Measurements from ENCODE around the gene SSH2. TPM values are rescaled to one million over a fixed set of nuclear protein-coding genes. Genes with fewer than 3 reads are reported as not detected.
A peak's percentile ranks its signal among the peaks of the same experiment; 100 is the strongest.

Gene SSH2
- total and polyA plus RNA-seq, 2 of the 13 experiments (the other 11 are each of a cell fraction or from before 2014, with no cell fraction given): 6.0 to 6.4 TPM

DNA sequence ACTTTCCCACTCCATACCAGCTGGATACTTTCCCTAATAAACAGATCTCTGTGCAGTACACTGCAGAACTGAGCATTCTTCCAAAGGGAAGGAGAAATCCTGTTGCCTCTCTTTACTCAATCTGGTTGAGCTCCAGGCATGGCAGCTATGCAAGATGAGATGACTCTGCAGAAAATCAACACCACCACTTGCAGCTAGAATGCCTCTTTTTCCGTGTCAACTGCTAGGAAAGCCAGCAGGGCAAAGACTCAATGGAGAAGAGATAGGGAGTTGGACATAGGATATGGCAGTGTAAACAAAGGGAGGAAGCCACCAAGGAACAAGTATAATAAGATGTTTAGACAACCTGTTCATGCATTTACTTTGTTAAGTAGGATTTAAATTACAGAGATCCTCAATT is 266.9 kb downstream of the SSH2 start (continued):
- TF ChIP-seq, protein P1, sequence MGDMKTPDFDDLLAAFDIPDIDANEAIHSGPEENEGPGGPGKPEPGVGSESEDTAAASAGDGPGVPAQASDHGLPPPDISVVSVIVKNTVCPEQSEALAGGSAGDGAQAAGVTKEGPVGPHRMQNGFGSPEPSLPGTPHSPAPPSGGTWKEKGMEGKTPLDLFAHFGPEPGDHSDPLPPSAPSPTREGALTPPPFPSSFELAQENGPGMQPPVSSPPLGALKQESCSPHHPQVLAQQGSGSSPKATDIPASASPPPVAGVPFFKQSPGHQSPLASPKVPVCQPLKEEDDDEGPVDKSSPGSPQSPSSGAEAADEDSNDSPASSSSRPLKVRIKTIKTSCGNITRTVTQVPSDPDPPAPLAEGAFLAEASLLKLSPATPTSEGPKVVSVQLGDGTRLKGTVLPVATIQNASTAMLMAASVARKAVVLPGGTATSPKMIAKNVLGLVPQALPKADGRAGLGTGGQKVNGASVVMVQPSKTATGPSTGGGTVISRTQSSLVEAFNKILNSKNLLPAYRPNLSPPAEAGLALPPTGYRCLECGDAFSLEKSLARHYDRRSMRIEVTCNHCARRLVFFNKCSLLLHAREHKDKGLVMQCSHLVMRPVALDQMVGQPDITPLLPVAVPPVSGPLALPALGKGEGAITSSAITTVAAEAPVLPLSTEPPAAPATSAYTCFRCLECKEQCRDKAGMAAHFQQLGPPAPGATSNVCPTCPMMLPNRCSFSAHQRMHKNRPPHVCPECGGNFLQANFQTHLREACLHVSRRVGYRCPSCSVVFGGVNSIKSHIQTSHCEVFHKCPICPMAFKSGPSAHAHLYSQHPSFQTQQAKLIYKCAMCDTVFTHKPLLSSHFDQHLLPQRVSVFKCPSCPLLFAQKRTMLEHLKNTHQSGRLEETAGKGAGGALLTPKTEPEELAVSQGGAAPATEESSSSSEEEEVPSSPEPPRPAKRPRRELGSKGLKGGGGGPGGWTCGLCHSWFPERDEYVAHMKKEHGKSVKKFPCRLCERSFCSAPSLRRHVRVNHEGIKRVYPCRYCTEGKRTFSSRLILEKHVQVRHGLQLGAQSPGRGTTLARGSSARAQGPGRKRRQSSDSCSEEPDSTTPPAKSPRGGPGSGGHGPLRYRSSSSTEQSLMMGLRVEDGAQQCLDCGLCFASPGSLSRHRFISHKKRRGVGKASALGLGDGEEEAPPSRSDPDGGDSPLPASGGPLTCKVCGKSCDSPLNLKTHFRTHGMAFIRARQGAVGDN (CRISPR knock-in tag; IDR thresholded peaks at IDR 0.05): no peak
- TF ChIP-seq MAFK (conservative IDR thresholded peaks at IDR 0.05 in 1 of 2, IDR thresholded peaks at IDR 0.05 in 1 of 2; ENCODE audit: low read length in 2 of 2) (peak; percentile 73 to 87), CENPX (CRISPR knock-in tag; IDR thresholded peaks at IDR 0.05) (no peak), AGO1 (IDR thresholded peaks at IDR 0.05; ENCODE audit: low read depth, low read length, poor library complexity, severe bottlenecking) (no peak), POLR2A (IDR thresholded peaks at IDR 0.05; ENCODE audit: insufficient read depth in 1 of 2, low read depth in 2 of 2, low read length in 2 of 2) (no peak), SRSF4 (IDR thresholded peaks at IDR 0.05; ENCODE audit: low read depth, low read length, poor library complexity, severe bottlenecking) (no peak), ATF2 (CRISPR knock-in tag; IDR thresholded peaks at IDR 0.05) (no peak), FOXP1 (IDR thresholded peaks at IDR 0.05) (no peak), FOXP1 (CRISPR knock-in tag; IDR thresholded peaks at IDR 0.05) (no peak), ATF1 (CRISPR knock-in tag; IDR thresholded peaks at IDR 0.05) (no peak), TCF12 (IDR thresholded peaks at IDR 0.05) (no peak), TCF12 (CRISPR knock-in tag; IDR thresholded peaks at IDR 0.05) (no peak), ATF3 (CRISPR knock-in tag; IDR thresholded peaks at IDR 0.05) (no peak), ZFP62 (CRISPR knock-in tag; IDR thresholded peaks at IDR 0.05) (no peak)
- TF ChIP-seq, protein P2, sequence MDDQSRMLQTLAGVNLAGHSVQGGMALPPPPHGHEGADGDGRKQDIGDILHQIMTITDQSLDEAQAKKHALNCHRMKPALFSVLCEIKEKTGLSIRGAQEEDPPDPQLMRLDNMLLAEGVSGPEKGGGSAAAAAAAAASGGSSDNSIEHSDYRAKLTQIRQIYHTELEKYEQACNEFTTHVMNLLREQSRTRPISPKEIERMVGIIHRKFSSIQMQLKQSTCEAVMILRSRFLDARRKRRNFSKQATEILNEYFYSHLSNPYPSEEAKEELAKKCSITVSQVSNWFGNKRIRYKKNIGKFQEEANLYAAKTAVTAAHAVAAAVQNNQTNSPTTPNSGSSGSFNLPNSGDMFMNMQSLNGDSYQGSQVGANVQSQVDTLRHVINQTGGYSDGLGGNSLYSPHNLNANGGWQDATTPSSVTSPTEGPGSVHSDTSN (CRISPR knock-in tag; IDR thresholded peaks at IDR 0.05; ENCODE audit: borderline replicate concordance): no peak
- TF ChIP-seq, protein P3, sequence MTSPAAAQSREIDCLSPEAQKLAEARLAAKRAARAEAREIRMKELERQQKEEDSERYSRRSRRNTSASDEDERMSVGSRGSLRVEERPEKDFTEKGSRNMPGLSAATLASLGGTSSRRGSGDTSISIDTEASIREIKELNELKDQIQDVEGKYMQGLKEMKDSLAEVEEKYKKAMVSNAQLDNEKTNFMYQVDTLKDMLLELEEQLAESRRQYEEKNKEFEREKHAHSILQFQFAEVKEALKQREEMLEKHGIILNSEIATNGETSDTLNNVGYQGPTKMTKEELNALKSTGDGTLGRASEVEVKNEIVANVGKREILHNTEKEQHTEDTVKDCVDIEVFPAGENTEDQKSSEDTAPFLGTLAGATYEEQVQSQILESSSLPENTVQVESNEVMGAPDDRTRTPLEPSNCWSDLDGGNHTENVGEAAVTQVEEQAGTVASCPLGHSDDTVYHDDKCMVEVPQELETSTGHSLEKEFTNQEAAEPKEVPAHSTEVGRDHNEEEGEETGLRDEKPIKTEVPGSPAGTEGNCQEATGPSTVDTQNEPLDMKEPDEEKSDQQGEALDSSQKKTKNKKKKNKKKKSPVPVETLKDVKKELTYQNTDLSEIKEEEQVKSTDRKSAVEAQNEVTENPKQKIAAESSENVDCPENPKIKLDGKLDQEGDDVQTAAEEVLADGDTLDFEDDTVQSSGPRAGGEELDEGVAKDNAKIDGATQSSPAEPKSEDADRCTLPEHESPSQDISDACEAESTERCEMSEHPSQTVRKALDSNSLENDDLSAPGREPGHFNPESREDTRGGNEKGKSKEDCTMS (CRISPR knock-in tag; conservative IDR thresholded peaks at IDR 0.05): no peak
- TF ChIP-seq, protein P4, sequence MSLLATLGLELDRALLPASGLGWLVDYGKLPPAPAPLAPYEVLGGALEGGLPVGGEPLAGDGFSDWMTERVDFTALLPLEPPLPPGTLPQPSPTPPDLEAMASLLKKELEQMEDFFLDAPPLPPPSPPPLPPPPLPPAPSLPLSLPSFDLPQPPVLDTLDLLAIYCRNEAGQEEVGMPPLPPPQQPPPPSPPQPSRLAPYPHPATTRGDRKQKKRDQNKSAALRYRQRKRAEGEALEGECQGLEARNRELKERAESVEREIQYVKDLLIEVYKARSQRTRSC (CRISPR knock-in tag; IDR thresholded peaks at IDR 0.05; ENCODE audit: low read depth): no peak

Measured in HepG2 (cell line).